SK-N-SH (cell line): ENCODE data around the gene CPNE1. TPM values are rescaled to one million over a fixed set of nuclear protein-coding genes. Genes with fewer than 3 reads are reported as not detected.

Experiments used
- CTCF ChIA-PET: fragments of 300-600, 350-600 bp; formaldehyde crosslinking; extraction: SDS; loops from one replicate; lab custom pipeline; 2021; lab: Yijun Ruan, JAX
- POLR2A ChIA-PET: fragments of 350-600 bp; sonication (Branson Sonifier 250); formaldehyde crosslinking; extraction: SDS; loops from one replicate; lab custom pipeline; 2020; ENCODE audit warnings: antibody characterized with exemption, inconsistent platforms; lab: Yijun Ruan, JAX
- DNase-seq: peaks from one replicate; pipeline ENCODE4 v3.0.0; 2012
- H2AFZ ChIP-seq: fragments of 200-600 bp; sonication (generic); 2 replicates; pipeline ENCODE4 v1.8.1; 2016; ENCODE audit warnings: antibody characterized with exemption, mild to moderate bottlenecking, low read depth
- H3F3A ChIP-seq: fragments of 200-600 bp; sonication (generic); replicated peaks from 2 replicates; pipeline ENCODE3; 2016; ENCODE audit warnings: antibody characterized with exemption, mild to moderate bottlenecking; ENCODE audit not compliant: insufficient read depth
- H3K27ac ChIP-seq, 2 experiments: fragments of 200-500 bp in 1 of 2; fragments of 200-600 bp in 1 of 2; sonication (Bioruptor generic) in 1 of 2; sonication (generic), shearing (Covaris generic) in 1 of 2; 2 replicates each; pipeline versions ENCODE4 v1.5.1 to v1.6.1; 2014 to 2016; ENCODE audit warnings: low read depth in 2 of 2, inconsistent platforms in 1 of 2, low read length in 1 of 2, mild to moderate bottlenecking in 1 of 2, mixed read lengths in 1 of 2
- H3K27me3 ChIP-seq: fragments of 200-600 bp; sonication (generic), shearing (Covaris generic); 2 replicates; pipeline ENCODE4 v1.6.1; 2016; ENCODE audit warnings: mixed run types; ENCODE audit not compliant: insufficient read depth
- H3K36me3 ChIP-seq, 2 experiments: fragments of 200-500 bp in 1 of 2; fragments of 200-600 bp in 1 of 2; sonication (Bioruptor generic) in 1 of 2; sonication (generic) in 1 of 2; replicated peaks in 1 of 2; 2 replicates each; pipeline versions ENCODE3 to v1.5.1; 2014 to 2016; ENCODE audit warnings: low read length in 1 of 2, mild to moderate bottlenecking in 1 of 2; ENCODE audit not compliant: insufficient read depth in 2 of 2, control insufficient read depth in 1 of 2
- H3K4me1 ChIP-seq, 2 experiments: fragments of 200-500 bp in 1 of 2; fragments of 200-600 bp in 1 of 2; sonication (Bioruptor generic) in 1 of 2; sonication (generic), shearing (Covaris generic) in 1 of 2; 2 replicates each; pipeline versions ENCODE4 v1.5.1 to v1.6.1; 2014 to 2016; ENCODE audit warnings: low read depth in 1 of 2, low read length in 1 of 2, mixed run types in 1 of 2; ENCODE audit not compliant: insufficient read depth in 2 of 2, control insufficient read depth in 1 of 2
- H3K4me2 ChIP-seq: fragments of 200-600 bp; sonication (generic), shearing (Covaris generic); 2 replicates; pipeline ENCODE4 v1.6.1; 2017; ENCODE audit warnings: mixed run types
- H3K4me3 ChIP-seq, 2 experiments: fragments of 200-500 bp in 1 of 2; fragments of 200-600 bp in 1 of 2; sonication (Bioruptor generic) in 1 of 2; sonication (generic), shearing (Covaris generic) in 1 of 2; 2 replicates each; pipeline versions ENCODE4 v1.5.1 to v1.8.1; 2014 to 2016; ENCODE audit warnings: low read depth in 2 of 2, inconsistent platforms in 1 of 2, low read length in 1 of 2, mild to moderate bottlenecking in 1 of 2, mixed read lengths in 1 of 2, moderate library complexity in 1 of 2
- H3K79me2 ChIP-seq: fragments of 200-600 bp; sonication (generic); 2 replicates; pipeline ENCODE4 v1.8.1; 2017; ENCODE audit warnings: mild to moderate bottlenecking; ENCODE audit not compliant: insufficient read depth
- H3K9ac ChIP-seq: fragments of 200-600 bp; sonication (generic); 2 replicates; pipeline ENCODE4 v1.6.1; 2017; ENCODE audit warnings: mixed run types
- H3K9me2 ChIP-seq: fragments of 200-600 bp; sonication (generic); 2 replicates; pipeline ENCODE4 v1.6.1; 2017; ENCODE audit warnings: mixed run types
- H3K9me3 ChIP-seq: fragments of 200-600 bp; sonication (generic); 2 replicates; pipeline ENCODE4 v1.6.1; 2017; ENCODE audit warnings: mixed run types, mild to moderate bottlenecking, moderate library complexity
- H4K20me1 ChIP-seq: fragments of 200-600 bp; sonication (generic); 2 replicates; pipeline ENCODE4 v1.6.1; 2017; ENCODE audit warnings: mild to moderate bottlenecking, mixed run types; ENCODE audit not compliant: insufficient read depth
- CHD2 ChIP-seq: fragments of 150-350 bp; IDR thresholded peaks from 2 replicates; pipeline ENCODE4 v1.6.1; 2018; ENCODE audit warnings: low read length; ENCODE audit not compliant: partially characterized antibody
- EZH2phosphoT487 ChIP-seq: fragments of 200-600 bp; sonication (generic); IDR thresholded peaks from 2 replicates; pipeline ENCODE4 v1.6.1; 2017; ENCODE audit warnings: low read depth, mixed run types, mild to moderate bottlenecking, antibody characterized with exemption, moderate library complexity, borderline replicate concordance
- FOSL2 ChIP-seq: IDR thresholded peaks from 2 replicates; pipeline ENCODE4 v1.4.0; 2012; ENCODE audit warnings: low read depth, mild to moderate bottlenecking, moderate library complexity, borderline replicate concordance
- GATA2 ChIP-seq: sonication (generic); formaldehyde crosslinking; IDR thresholded peaks from 2 replicates; pipeline ENCODE4 v1.5.0; 2020; ENCODE audit warnings: mild to moderate bottlenecking, missing genetic modification reagents
- NRF1 ChIP-seq: IDR thresholded peaks from 2 replicates; pipeline ENCODE4 v1.6.1; 2012; ENCODE audit warnings: low read depth, mild to moderate bottlenecking, low read length
- TAF1 ChIP-seq: IDR thresholded peaks from 2 replicates; pipeline ENCODE4 v1.6.1; 2012; ENCODE audit warnings: low read depth, mild to moderate bottlenecking, low read length, moderate library complexity, borderline replicate concordance
- WGBS: methylation state at CpG from one replicate; pipeline ENCODE4 v1.1.6; 2017; ENCODE audit warnings: low lambda C conversion rate; 5-methylcytosine and 5-hydroxymethylcytosine counted together
- polyA plus RNA-seq, 3 experiments: library from polyadenylated mRNA; depleted of rRNA; stranded (reverse); fragments of >200 nt; gene quantifications; 2 replicates each; pipeline ENCODE4 v1.2.3, GENCODE V29; 2012
- TF ChIP-seq, protein P1 (sequence below): IDR thresholded peaks from 2 replicates; pipeline ENCODE4 v1.4.0; 2012; ENCODE audit warnings: low read depth, borderline replicate concordance
- TF ChIP-seq, protein P2 (sequence below): IDR thresholded peaks from 2 replicates; pipeline ENCODE4 v1.4.0; 2012; ENCODE audit warnings: low read depth, borderline replicate concordance
- TF ChIP-seq, protein P3 (sequence below): IDR thresholded peaks from 2 replicates; pipeline ENCODE4; 2012
- TF ChIP-seq, protein P4 (sequence below): IDR thresholded peaks from 2 replicates; pipeline ENCODE4 v1.6.1; 2012; ENCODE audit warnings: mild to moderate bottlenecking, low read depth, low read length, moderate library complexity

The CPNE1 gene
- polyA plus RNA-seq, 1 of the 3 experiments (the other 2 are of a cell fraction) = 279 TPM

DNA sequence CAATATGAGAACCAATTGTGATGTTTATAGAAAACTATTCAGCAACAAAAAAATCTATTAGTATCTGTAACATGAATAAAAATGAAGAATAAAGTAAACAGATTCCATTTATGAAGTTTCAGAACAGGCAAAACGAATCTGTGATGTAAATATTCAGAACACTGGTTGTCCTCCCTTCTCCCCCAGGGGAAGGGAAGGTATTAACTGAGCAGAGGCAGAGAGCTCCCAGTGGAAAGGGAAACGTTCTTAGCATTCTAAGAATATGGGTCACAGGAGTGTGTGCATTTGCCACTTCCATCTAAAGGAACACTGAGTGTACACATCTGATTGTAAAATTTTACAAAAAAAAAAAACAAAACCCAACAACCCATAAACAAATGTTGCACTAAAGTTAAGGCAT, 25.9 kb downstream of the CPNE1 start:
- Histone ChIP-seq H3K4me1 (no peaks in the 10 kb centered on the region), H3K27me3 (no peaks in the 10 kb centered on the region), H3K4me3 (no peak overlapping the region), H3K9me3 (no peaks in the 10 kb centered on the region), H3K79me2 (peaks cover 100% of the 10 kb centered on the region), H3K36me3 (peaks cover 2 to 3% of the 10 kb centered on the region in 2 experiments), H3K27ac (no peak overlapping the region), H4K20me1 (peaks cover 94% of the 10 kb centered on the region), H3K4me2 (no peak overlapping the region), H2AFZ (no peak overlapping the region), H3F3A (peaks cover 3% of the 10 kb centered on the region), H3K9ac (no peak overlapping the region), H3K9me2 (no peaks in the 10 kb centered on the region)
- ChIA-PET CTCF (interaction anchor here (0.6 kb wide), 1 partner anchor 39 kb away, joined by 4 read pairs; no protein-coding TSS in a partner anchor), POLR2A (no interaction called here)
- WGBS = 73% methylated on average over 2 of the region's 2 CpGs
- TF ChIP-seq CHD2 (no peak), TAF1 (no peak), GATA2 (CRISPR knock-in tag) (no peak), FOSL2 (no peak), NRF1 (no peak), EZH2phosphoT487 (no peak)
- TF ChIP-seq, protein P1, sequence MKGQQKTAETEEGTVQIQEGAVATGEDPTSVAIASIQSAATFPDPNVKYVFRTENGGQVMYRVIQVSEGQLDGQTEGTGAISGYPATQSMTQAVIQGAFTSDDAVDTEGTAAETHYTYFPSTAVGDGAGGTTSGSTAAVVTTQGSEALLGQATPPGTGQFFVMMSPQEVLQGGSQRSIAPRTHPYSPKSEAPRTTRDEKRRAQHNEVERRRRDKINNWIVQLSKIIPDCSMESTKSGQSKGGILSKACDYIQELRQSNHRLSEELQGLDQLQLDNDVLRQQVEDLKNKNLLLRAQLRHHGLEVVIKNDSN = no peak
- TF ChIP-seq, protein P2, sequence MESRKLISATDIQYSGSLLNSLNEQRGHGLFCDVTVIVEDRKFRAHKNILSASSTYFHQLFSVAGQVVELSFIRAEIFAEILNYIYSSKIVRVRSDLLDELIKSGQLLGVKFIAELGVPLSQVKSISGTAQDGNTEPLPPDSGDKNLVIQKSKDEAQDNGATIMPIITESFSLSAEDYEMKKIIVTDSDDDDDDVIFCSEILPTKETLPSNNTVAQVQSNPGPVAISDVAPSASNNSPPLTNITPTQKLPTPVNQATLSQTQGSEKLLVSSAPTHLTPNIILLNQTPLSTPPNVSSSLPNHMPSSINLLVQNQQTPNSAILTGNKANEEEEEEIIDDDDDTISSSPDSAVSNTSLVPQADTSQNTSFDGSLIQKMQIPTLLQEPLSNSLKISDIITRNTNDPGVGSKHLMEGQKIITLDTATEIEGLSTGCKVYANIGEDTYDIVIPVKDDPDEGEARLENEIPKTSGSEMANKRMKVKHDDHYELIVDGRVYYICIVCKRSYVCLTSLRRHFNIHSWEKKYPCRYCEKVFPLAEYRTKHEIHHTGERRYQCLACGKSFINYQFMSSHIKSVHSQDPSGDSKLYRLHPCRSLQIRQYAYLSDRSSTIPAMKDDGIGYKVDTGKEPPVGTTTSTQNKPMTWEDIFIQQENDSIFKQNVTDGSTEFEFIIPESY = no peak
- TF ChIP-seq, protein P3, sequence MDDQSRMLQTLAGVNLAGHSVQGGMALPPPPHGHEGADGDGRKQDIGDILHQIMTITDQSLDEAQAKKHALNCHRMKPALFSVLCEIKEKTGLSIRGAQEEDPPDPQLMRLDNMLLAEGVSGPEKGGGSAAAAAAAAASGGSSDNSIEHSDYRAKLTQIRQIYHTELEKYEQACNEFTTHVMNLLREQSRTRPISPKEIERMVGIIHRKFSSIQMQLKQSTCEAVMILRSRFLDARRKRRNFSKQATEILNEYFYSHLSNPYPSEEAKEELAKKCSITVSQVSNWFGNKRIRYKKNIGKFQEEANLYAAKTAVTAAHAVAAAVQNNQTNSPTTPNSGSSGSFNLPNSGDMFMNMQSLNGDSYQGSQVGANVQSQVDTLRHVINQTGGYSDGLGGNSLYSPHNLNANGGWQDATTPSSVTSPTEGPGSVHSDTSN = no peak
- TF ChIP-seq, protein P4, sequence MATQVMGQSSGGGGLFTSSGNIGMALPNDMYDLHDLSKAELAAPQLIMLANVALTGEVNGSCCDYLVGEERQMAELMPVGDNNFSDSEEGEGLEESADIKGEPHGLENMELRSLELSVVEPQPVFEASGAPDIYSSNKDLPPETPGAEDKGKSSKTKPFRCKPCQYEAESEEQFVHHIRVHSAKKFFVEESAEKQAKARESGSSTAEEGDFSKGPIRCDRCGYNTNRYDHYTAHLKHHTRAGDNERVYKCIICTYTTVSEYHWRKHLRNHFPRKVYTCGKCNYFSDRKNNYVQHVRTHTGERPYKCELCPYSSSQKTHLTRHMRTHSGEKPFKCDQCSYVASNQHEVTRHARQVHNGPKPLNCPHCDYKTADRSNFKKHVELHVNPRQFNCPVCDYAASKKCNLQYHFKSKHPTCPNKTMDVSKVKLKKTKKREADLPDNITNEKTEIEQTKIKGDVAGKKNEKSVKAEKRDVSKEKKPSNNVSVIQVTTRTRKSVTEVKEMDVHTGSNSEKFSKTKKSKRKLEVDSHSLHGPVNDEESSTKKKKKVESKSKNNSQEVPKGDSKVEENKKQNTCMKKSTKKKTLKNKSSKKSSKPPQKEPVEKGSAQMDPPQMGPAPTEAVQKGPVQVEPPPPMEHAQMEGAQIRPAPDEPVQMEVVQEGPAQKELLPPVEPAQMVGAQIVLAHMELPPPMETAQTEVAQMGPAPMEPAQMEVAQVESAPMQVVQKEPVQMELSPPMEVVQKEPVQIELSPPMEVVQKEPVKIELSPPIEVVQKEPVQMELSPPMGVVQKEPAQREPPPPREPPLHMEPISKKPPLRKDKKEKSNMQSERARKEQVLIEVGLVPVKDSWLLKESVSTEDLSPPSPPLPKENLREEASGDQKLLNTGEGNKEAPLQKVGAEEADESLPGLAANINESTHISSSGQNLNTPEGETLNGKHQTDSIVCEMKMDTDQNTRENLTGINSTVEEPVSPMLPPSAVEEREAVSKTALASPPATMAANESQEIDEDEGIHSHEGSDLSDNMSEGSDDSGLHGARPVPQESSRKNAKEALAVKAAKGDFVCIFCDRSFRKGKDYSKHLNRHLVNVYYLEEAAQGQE = no peak
- no peak for DNase-seq
